GM21423 (cell line): Measurements from ENCODE around the gene BCL2L1.
A peak's percentile ranks its signal among the peaks of the same experiment; 100 is the strongest.

ENCODE experiments used
- ATAC-seq: cut with Tn5 transposase; IDR thresholded peaks from one replicate; pipeline ENCODE4 v1.9.1; 2021; ENCODE audit warnings: mild to moderate bottlenecking, moderate library complexity; ENCODE audit not compliant: unreplicated experiment

BCL2L1 gene

GRCh38 chr20:31731321-31731717, 8.7 kb upstream of the BCL2L1 start:
- no peak for ATAC-seq

DNA sequence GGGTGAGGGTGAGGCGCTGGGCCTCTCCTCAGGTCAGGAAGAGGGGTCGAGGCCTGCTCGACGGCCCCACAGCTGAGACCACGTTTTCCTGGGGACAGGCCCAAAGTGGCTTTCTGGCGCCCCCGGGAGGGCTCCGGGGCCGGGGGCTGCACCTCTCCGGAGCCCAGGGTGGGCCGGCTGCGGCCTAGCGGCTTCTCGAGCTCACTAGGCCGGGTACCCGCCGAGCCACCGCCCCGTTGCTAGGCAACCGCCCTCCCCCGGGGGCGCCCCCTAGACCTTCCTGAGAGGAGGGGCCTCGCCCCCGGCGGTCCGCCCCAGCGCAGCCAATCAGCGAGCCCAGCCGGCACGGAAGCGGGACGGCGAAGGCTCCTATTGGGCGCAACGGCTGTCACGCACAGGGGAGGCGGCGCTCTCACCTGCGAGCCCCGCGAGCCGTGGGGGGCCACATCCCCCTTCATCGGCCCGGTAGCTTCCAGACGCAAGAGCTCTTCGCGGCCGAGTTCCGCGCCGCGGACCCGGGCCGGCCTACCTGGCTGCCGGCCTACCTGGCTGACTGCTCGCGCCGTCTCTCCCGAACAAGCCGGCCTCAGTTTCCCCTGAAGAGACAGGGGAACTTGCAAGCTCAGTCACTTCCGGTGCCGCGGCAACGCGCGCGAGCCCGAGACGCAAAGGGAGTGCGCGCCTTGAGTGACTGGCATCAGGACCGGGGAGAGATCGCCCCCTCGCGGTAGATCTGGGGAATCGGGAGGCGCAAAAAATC, 831 bp upstream of the BCL2L1 start:
- ATAC-seq: peak; percentile 88

DNA sequence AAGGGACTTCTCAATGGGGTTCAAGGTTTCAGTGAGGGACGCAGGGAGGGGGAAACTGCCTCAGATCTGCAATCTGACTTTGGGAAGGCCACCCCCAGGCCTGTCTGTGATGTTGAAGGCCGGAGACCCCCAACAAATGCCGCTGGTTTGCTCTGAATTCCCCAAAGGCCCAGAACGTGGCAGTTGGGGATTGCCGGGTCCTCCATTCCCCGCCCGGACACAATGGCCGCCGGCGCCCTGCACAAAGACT, 326 bp upstream of the BCL2L1 start:
- no peak for ATAC-seq

- no peak for ATAC-seq
Measured at GRCh38 chr20:31721408-31722256, 1.0 kb downstream of the BCL2L1 start.

- no peak for ATAC-seq
Measured at GRCh38 chr20:31720486-31721407, 1.9 kb downstream of the BCL2L1 start.

DNA sequence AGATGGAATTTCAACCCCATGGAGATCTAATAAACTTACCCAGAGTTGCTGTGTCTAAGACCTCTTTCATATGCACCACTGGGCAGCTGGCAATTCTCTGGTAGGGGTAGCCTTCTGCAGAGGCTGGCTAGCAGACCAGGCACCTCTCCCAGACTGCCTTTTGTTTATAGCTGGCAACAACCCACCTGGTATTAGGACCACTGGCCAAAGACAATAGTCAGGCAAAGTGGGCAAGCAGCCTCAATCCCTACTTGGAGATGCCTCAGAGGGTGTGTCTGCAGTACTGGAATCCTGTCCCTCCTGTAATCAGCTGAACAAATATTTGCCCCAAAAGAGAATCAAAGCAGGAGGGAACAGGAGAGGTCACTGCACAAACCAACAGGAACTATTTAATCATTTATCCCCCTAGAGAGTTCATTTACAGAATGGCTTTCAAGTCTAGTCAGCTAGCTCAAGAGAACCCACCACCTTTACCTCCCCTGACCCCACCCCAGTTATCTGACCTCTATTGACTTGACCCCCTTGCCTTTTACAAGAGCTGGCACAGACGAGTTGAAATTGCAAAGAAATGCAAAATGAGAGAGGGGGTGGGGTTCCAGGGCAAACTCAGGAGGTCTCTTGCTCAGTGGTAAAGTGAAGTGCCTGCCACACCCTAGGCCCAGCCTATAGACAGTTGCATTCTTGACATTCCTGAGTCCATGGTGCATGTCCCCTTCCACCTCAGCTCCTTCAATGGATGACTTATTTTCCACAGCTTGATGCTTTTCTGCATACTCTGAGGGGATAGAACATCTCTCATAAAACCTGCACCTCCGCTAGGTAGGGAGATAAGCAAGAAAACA, 2.8 kb downstream of the BCL2L1 start:
- no peak for ATAC-seq

GRCh38 chr20:31718952-31719643, 3.6 kb downstream of the BCL2L1 start:
- no peak for ATAC-seq

GRCh38 chr20:31717478-31718201, 5.0 kb downstream of the BCL2L1 start:
- ATAC-seq: no peak

DNA sequence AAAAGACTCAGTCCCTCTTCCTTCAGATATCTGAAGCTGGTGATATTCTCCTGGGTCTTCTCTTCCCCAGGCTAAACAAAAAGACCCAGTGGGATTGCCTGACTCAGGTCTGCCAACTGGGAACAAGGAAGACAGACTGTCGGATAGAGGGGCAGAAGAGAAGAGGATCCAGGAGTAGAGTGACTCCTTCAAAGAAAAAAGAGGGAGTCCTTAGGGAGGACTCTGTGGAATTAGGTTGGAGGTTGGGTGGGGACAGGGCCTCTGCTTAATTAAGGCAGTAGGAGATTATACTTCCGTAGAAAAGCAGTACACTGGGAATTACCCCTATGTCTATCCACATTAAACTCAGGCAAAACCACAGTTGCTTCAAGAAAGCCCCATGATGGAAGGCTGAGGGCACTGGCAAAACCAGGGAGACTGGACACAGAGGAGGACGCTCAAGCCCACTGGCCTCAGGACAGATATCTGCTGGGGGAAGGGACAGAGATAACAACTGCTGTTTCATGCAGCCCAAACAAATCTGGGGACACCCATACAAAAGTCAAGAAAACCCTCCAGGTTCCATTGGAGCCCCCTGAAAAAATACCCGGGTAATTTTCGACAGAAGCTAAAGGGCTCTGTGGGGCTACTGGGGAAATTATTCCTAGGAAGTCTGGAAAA, 5.7 kb downstream of the BCL2L1 start:
- no peak for ATAC-seq

DNA sequence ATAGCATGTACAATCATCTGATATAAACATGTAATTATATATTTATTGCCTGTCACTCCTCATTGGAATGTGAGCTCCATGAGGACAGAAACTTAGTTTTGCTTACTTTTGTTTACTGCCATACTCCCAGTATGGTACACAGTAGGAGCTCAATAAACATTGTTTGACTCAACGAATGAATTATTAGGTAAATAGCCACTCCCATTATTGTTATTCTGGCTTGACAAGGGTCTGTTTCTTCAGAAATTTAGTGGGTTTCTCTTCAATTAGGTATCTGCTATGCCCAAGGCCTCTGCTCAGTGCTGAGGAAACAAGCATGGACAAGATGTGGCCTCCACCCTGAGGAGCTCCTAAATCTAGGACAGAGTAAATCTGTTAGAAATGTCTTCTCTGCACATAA, 6.3 kb downstream of the BCL2L1 start:
- no peak for ATAC-seq

DNA sequence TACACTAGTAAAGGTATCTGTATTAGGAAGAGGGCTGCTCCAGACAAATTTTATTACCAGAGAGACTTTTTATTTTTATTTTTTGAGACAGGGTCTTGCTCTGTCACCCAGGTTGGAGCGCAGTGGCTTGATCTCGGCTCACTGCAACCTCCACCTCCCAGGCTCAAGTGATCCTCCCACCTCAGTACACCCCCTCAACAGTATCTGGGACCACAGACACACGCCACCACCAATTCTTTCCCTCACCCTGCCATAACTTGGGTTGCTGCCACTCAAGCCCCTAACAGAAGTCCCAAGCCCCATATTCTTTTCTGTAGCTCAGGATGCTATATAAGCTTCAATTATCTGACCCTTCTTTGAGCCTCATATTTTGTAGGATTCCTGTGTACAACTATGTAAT, 6.9 kb downstream of the BCL2L1 start:
- ATAC-seq: no peak

GRCh38 chr20:31713312-31714273, 9.1 kb downstream of the BCL2L1 start:
- no peak for ATAC-seq

GRCh38 chr20:31712564-31713311, 9.9 kb downstream of the BCL2L1 start:
- ATAC-seq: no peak

GRCh38 chr20:31712112-31712553, 10.5 kb downstream of the BCL2L1 start:
- no peak for ATAC-seq

GRCh38 chr20:31711179-31712111, 11.2 kb downstream of the BCL2L1 start:
- ATAC-seq: no peak
